Endothelial cell of umbilical vein (primary cell): ENCODE results near the gene PDE11A. TPM values are rescaled to one million over a fixed set of nuclear protein-coding genes. Genes with fewer than 3 reads are reported as not detected.

ENCODE experiments used
- BruUV-seq: library from RNA; stranded (reverse); fragments of 400-500 nt; replicated peaks from 2 replicates; lab custom pipeline; 2021; lab: Mats Ljungman, UMichigan
- CTCF ChIA-PET: fragments of 300-600, 350-600 bp; sonication (Branson Sonifier 250); formaldehyde crosslinking; loops from one replicate; lab custom pipeline; 2021; ENCODE audit warnings: antibody characterized with exemption, inconsistent platforms; lab: Charles Lee
- POLR2A ChIA-PET: fragments of 300-600, 350-600 bp; sonication (Branson Sonifier 250); formaldehyde crosslinking; loops from one replicate; lab custom pipeline; 2021; ENCODE audit warnings: antibody characterized with exemption, inconsistent platforms; lab: Charles Lee
- DNase-seq: peaks from one replicate; pipeline ENCODE4 v3.0.0-alpha.2; 2011; ENCODE audit warnings: low read depth, low spot score
- FAIRE-seq: peaks from 2 replicates; lab custom pipeline; 2011; peaks lifted over from hg19 to GRCh38; lab: Jason Lieb, UNC
- H2AFZ ChIP-seq: 2 replicates; pipeline ENCODE4 v1.6.0; 2012; ENCODE audit warnings: low read depth, low read length, control low read depth, inconsistent platforms
- H3K27ac ChIP-seq: 2 replicates; pipeline ENCODE4 v1.5.1; 2011; ENCODE audit warnings: low read depth, mild to moderate bottlenecking, control low read depth, low read length, moderate library complexity; ENCODE audit not compliant: insufficient read depth
- H3K27me3 ChIP-seq, 2 experiments: 2 replicates each; pipeline versions ENCODE4 v1.6.0 to v1.6.1; 2011; ENCODE audit warnings: low read length in 2 of 2, mixed read lengths in 1 of 2; ENCODE audit not compliant: control insufficient read depth in 2 of 2, insufficient read depth in 2 of 2
- H3K36me3 ChIP-seq, 2 experiments: 2 replicates in 1 of 2; 3 replicates in 1 of 2; pipeline ENCODE4 v1.5.1; 2011; ENCODE audit warnings: low read length in 2 of 2, mild to moderate bottlenecking in 1 of 2, moderate library complexity in 1 of 2; ENCODE audit not compliant: control insufficient read depth in 2 of 2, insufficient read depth in 2 of 2; ENCODE audit errors: extremely low read depth in 1 of 2
- H3K4me1 ChIP-seq: 3 replicates; pipeline ENCODE4 v1.5.1; 2011; ENCODE audit warnings: mild to moderate bottlenecking, low read length; ENCODE audit not compliant: control insufficient read depth, insufficient read depth; ENCODE audit errors: extremely low read depth
- H3K4me2 ChIP-seq: 2 replicates; pipeline ENCODE4 v1.6.1; 2011; ENCODE audit warnings: low read length, control low read depth, mixed read lengths; ENCODE audit not compliant: insufficient read depth
- H3K4me3 ChIP-seq, 3 experiments: fragments of 200-600 bp in 1 of 3; sonication (generic), shearing (Covaris generic) in 1 of 3; replicated peaks in 1 of 3; 2 replicates each; pipeline ENCODE4 v1.5.1; 2011 to 2016; ENCODE audit warnings: control low read depth in 3 of 3, low read length in 3 of 3, mild to moderate bottlenecking in 2 of 3, inconsistent platforms in 1 of 3, low read depth in 1 of 3, moderate library complexity in 1 of 3; ENCODE audit not compliant: insufficient read depth in 1 of 3
- H3K79me2 ChIP-seq: 2 replicates; pipeline ENCODE4 v1.6.0; 2012; ENCODE audit warnings: low read length, inconsistent platforms; ENCODE audit not compliant: control insufficient read depth, insufficient read depth
- H3K9ac ChIP-seq: replicated peaks from 2 replicates; pipeline ENCODE3; 2011; ENCODE audit warnings: low read length, control low read depth; ENCODE audit not compliant: insufficient read depth; ENCODE audit errors: extremely low read depth
- H3K9me1 ChIP-seq: replicated peaks from 3 replicates; pipeline ENCODE4 v1.6.0; 2011; ENCODE audit warnings: mild to moderate bottlenecking, low read length; ENCODE audit not compliant: control insufficient read depth, insufficient read depth; ENCODE audit errors: extremely low read depth
- H3K9me3 ChIP-seq: replicated peaks from 2 replicates; pipeline ENCODE4 v1.5.1; 2012; ENCODE audit warnings: low read length, inconsistent platforms; ENCODE audit not compliant: control insufficient read depth, insufficient read depth
- H4K20me1 ChIP-seq: replicated peaks from 2 replicates; pipeline ENCODE3; 2011; ENCODE audit warnings: mild to moderate bottlenecking, low read length; ENCODE audit not compliant: control insufficient read depth, insufficient read depth; ENCODE audit errors: extremely low read depth
- EZH2 ChIP-seq: IDR thresholded peaks from 2 replicates; pipeline ENCODE4 v1.6.1; 2012; ENCODE audit warnings: borderline replicate concordance, low read depth, mild to moderate bottlenecking, moderate library complexity, low read length, inconsistent platforms; ENCODE audit not compliant: severe bottlenecking
- FOS ChIP-seq: IDR thresholded peaks from 2 replicates; pipeline ENCODE4 v1.6.1; 2011; ENCODE audit warnings: mild to moderate bottlenecking, low read length, moderate library complexity, borderline replicate concordance; ENCODE audit not compliant: insufficient read depth
- GATA2 ChIP-seq: IDR thresholded peaks from 2 replicates; pipeline ENCODE4 v1.7.0; 2011; ENCODE audit warnings: low read depth, mild to moderate bottlenecking, moderate library complexity, mixed read lengths, low read length; ENCODE audit not compliant: insufficient read length, insufficient read depth
- JUN ChIP-seq: IDR thresholded peaks from 2 replicates; pipeline ENCODE4 v1.6.1; 2011; ENCODE audit warnings: borderline replicate concordance, low read depth; ENCODE audit not compliant: insufficient read length, insufficient read depth
- MYC ChIP-seq: IDR thresholded peaks from one replicate; pipeline ENCODE4 v1.6.1; 2011; ENCODE audit warnings: mild to moderate bottlenecking, low read depth, low read length
- POLR2A ChIP-seq: IDR thresholded peaks from 2 replicates; pipeline ENCODE4 v1.6.1; 2012; ENCODE audit warnings: low read depth, mild to moderate bottlenecking, control low read depth, low read length
- POLR2AphosphoS5 ChIP-seq: IDR thresholded peaks from 2 replicates; pipeline ENCODE4 v1.6.1; 2012; ENCODE audit warnings: low read depth, mild to moderate bottlenecking, control low read depth, low read length, moderate library complexity; ENCODE audit not compliant: insufficient read depth
- dilution Hi-C: fragments of 300-500 bp; cut with MboI; formaldehyde crosslinking; loops from one replicate; pipeline ENCODE4 v1.15.0; 2019; ENCODE audit warnings: low sequenced_read_pairs; ENCODE audit not compliant: extremely low pct_ligation_motif_present
- intact Hi-C: fragments of 100-400 bp; cut with micrococcal nuclease; formaldehyde crosslinking; loops from one replicate; pipeline ENCODE4 v1.10.0; 2022
- polyA plus RNA-seq, 4 experiments: library from polyadenylated mRNA; depleted of rRNA in 3 of 4; stranded (reverse) in 3 of 4; unstranded in 1 of 4; fragments of >200 nt; gene quantifications; 2 replicates each; pipeline versions ENCODE4 v1.2.1 to v1.2.3, GENCODE V29; 2011 to 2012; ENCODE audit warnings: missing spikeins in 1 of 4
- total RNA-seq: library from RNA; stranded (reverse); gene quantifications from 2 replicates; pipeline ENCODE4 v1.2.3, GENCODE V29; 2021
- TF ChIP-seq, protein P1 (sequence below), 2 donors: IDR thresholded peaks; 1 replicate in 1 of 2; 2 replicates in 1 of 2; pipeline ENCODE4 v1.5.1; 2011; ENCODE audit warnings: low read length in 2 of 2, mild to moderate bottlenecking in 2 of 2, moderate library complexity in 2 of 2, control low read depth in 1 of 2, inconsistent platforms in 1 of 2, low read depth in 1 of 2; ENCODE audit not compliant: insufficient read depth in 1 of 2; ENCODE audit errors: extremely low read depth in 1 of 2
- TF ChIP-seq, protein P2 (sequence below): IDR thresholded peaks from 2 replicates; pipeline ENCODE4 v1.6.1; 2011; ENCODE audit not compliant: insufficient read depth, insufficient read length

Gene PDE11A
- total and polyA plus RNA-seq, 2 donors (not counting 3 experiments of a cell fraction or from before 2014, with no cell fraction given), result 0.07 to 0.51 TPM

DNA sequence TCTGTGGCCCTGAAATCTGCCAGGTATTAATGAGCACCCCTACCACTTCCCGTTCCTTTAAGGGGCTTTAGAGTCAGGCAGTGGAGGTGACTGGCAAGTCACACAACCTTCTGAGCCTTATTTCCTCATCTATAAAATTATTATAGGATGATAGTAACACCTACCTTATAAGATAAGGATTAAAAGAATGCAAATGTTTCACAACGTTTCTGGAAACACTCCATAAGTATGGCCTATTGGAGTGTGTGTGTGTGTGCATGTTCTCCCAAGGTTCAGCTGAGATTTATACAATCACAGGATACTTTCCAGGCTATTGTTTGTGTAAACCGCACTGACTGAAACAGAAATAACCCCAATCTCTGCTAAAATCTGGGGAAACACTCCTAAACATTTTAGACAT lies 176.0 kb downstream of the PDE11A start:
- POLR2A ChIA-PET, result no interaction called here
- FAIRE-seq (no peak), DNase-seq (no peak)
- H3K9ac ChIP-seq, result no peak overlapping the region
- H4K20me1 ChIP-seq, result no peaks in the 10 kb centered on the region
- H3K36me3 ChIP-seq, result no peaks in the 10 kb centered on the region
- H3K4me1 ChIP-seq, result no peaks in the 10 kb centered on the region
- no peak overlapping the region for H3K4me2 ChIP-seq
- no peaks in the 10 kb centered on the region for H3K9me1 ChIP-seq
- no peaks in the 10 kb centered on the region for H3K27me3 ChIP-seq
- no peaks in the 10 kb centered on the region for H3K9me3 ChIP-seq
- intact Hi-C loops, result no loop called here
- no peaks in the 10 kb centered on the region for H3K79me2 ChIP-seq
- TF ChIP-seq, protein P1, sequence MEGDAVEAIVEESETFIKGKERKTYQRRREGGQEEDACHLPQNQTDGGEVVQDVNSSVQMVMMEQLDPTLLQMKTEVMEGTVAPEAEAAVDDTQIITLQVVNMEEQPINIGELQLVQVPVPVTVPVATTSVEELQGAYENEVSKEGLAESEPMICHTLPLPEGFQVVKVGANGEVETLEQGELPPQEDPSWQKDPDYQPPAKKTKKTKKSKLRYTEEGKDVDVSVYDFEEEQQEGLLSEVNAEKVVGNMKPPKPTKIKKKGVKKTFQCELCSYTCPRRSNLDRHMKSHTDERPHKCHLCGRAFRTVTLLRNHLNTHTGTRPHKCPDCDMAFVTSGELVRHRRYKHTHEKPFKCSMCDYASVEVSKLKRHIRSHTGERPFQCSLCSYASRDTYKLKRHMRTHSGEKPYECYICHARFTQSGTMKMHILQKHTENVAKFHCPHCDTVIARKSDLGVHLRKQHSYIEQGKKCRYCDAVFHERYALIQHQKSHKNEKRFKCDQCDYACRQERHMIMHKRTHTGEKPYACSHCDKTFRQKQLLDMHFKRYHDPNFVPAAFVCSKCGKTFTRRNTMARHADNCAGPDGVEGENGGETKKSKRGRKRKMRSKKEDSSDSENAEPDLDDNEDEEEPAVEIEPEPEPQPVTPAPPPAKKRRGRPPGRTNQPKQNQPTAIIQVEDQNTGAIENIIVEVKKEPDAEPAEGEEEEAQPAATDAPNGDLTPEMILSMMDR (IDR thresholded peaks at IDR 0.05; ENCODE audit: extremely low read depth in 1 of 2, insufficient read depth in 1 of 2, low read depth in 1 of 2, low read length in 2 of 2), result no peak
- no peak for TF ChIP-seq JUN
- no peak for TF ChIP-seq EZH2
- no peak for TF ChIP-seq POLR2A
- no peak for TF ChIP-seq GATA2
- TF ChIP-seq FOS, result no peak
- TF ChIP-seq, protein P2, sequence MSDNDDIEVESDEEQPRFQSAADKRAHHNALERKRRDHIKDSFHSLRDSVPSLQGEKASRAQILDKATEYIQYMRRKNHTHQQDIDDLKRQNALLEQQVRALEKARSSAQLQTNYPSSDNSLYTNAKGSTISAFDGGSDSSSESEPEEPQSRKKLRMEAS, result no peak
- TF ChIP-seq POLR2AphosphoS5, result no peak
- no peak for TF ChIP-seq MYC
- dilution Hi-C loops, result no loop called here
- no TSS peak for BruUV-seq
- no peak overlapping the region for H2AFZ ChIP-seq
- H3K4me3 ChIP-seq, result no peak overlapping the region
- no peak overlapping the region for H3K27ac ChIP-seq
- CTCF ChIA-PET, result no interaction called here
